ENCODE measurements around the gene KRT82.
A peak's percentile ranks its signal among the peaks of the same experiment; 100 is the strongest.

KRT82 gene

DNA sequence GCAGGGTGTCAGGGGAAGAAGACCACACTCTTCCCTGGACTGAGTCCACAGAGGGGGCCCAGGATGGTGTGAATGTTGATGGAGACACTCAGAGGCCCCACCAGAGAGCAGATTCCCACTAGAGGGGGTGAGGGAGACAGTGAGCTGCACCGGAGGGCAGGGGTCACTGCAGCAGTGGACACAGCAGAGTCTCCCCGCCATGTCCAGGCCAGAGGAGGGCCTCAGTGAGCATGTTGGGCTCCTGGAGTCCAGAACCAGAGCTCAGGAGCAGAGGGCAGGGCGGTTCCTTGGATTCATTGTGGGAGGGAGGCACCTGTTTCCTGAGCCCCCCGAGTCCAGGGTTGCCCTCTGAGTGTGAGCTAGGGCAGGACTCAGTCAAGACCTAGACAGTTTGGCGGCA is 1.8 kb upstream of the KRT82 start:
- no peak for DNase-seq

DNA sequence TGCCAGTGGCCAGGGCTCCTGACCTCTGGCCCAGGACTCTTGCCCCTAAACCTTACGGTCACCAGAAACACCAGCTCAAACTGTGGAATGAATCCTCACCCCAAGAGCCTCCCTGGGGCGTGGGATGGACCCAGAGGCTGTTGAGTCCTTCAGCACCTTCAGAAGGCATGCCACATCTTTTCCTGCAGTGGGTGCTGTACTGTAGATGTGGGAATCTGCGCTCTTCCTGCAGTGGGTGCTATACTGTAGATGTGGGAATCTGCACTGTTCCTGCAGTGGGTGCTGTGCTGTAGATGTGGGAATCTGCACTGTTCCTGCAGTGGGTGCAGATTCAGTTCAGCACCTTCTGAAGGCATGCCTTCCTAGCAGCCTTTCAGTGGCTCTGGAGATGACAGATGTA is 1.2 kb downstream of the KRT82 start:
- no peak for DNase-seq

DNA sequence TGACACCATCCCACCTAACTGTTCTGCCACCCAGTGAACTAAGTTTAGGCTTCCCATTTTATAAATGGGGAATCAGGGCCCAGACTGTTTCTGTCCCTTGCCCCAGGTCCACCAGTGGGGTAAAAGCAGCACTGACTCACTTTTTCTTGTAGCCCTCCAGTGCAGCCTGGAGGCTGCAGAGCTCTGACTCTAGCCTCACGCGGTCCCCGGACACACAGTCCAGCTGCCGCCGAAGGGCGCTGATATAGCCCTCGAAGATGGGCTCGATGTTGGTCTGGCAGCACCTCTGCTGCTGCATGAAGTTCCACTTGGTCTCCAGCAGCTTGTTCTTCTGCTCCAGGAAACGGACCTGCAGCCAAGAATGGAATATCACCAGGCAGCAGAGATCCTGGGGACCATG is 2.6 kb downstream of the KRT82 start:
- DNase-seq: no peak

DNA sequence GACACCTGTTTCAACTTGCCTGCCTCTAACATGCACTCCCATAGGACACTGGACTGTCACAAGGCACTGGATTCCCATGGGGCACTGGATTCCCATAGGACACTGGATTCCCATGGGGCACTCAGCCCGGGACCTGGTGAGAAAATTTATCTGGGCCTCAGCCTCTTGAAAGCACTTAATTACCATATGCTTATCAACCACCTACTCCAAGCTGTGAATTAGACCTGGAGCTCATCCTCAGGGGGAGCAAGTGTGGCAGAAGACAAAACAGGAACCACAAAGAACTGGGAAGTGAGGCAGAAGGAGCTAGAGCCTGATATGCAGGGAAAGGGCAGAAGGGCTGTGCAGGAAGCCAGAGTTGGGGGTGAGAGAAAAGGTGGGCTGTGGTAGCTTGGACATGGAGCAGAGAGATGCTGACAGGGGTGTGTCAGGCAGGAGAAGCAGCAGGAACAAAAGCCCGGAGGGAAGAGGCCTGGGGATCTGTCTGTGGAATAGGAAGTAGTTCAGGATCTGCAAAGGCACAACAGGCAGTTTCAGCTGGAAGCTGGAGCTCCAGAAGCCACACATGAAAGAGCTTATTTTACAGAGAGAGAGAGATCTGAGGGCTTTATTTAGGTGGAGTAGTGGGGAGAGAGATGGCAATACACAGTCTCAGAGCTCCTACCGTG is 3.1 kb downstream of the KRT82 start:
- no peak for DNase-seq

DNA sequence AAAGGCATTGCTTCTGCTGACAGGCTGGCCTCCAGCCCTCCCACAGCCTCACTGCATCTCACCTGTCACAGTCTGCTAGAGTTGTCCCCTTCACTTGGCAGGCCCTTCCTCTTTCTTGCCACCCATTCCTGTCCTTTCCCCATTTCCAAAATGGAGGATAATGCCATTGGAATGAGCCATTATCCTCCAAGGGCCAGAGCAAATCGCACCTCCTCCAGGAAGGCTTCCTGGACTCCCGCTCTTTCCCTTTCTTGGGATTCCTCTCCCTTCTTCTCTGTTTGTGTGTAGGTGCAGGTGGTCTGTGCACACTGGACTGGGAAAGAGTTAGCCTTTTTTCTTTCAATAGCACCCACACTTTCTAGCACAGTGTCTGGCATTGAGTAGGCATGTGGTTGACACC is 3.8 kb downstream of the KRT82 start:
- DNase-seq: no peak

DNA sequence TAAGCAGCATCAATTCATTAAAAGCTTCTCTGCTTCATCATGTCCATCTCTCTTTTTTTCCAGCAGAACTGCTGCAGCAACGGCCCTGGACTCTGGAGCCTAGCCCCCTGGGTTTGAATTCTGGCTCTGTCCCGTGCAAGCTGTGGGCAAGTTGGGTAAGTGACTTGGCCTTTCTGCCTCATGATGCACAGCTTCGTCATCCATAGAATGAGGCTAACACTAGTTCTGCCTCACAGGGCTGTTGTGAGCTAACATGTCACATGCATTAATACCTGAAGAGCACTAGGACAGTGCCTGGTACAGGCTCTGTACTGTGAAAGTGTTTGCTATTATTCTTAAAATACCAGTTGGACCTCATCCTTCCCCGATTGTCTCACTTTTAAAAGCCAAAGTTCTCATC is 4.2 kb downstream of the KRT82 start:
- DNase-seq: no peak

DNA sequence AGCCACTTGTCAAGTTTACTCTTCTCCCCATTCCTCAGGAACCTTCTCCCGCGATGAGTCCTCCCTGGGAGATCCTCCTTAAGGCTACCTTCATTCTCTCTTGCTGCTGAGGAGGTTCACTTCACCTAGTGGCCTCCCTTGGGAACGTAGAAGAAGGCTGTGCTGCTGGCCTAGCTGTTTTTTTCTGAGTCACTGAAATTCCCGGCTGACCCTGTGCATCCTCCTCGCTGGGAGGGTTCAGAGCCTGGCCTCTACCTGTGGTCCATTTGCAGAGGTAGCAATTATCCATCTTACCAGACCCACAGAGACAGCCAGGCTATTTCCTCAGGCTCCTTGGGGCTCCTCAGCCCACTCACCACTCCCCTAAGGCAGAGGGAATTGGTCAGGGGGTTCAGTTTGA is 4.6 kb downstream of the KRT82 start:
- DNase-seq: no peak

DNA sequence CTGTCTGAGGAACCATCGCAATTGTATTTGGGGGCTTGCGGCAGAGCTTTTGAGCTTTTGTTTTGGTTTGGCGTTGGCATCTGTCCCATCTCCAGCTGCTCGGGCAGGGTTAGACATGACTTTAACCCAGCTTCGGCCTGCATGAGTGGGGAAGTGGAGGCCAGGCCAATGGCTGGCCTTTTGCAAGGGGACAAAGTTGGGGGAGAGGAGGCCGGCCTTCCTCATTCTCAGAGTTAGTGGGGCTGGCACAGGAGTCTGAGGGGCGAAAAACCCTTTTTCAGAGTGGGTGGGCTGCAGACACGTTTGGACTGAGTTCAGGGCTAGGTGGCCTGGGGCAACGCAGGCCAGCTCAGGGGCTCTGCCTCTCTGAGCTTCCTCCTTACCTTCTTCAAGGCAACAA is 5.2 kb downstream of the KRT82 start:
- DNase-seq: no peak

DNA sequence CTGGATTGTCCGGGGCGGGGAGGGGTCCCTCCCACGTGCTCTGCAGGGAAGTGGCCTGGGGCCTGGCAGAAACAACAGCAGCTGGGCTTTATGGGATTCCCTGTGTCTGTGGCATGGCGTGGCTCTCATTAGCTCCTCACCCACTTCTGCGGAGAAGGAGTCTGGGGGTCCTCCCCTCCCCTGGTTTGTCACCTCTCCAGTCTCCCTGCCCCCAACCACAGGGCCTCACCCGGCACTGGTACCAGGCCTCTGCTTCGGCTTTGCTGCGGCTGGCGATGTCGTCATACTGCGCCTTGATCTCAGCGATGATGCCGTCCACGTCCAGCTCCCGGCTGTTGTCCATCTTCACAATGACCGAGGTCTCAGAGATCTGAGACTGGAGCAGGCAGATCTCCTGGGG is 6.4 kb downstream of the KRT82 start:
- DNase-seq: no peak

DNA sequence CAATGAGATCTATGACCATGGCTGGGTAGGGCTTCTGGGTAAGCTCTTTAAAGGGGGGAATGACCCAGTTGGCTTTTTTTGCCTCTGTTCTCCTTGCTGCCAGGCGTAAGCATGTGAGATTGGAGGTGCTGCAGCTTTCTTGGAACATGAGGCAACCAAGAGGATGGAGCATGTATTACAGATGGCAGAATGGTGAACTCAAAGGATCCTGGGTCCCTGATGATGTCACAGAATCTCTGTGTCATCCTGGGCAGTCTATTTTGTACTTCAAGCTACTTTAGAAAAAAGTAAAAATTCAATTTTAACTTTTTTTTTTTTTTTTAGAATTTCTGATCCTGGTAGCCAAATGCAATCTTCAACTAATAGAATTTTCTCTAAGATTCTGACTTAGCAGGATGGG is 8.0 kb downstream of the KRT82 start:
- no peak for DNase-seq

DNA sequence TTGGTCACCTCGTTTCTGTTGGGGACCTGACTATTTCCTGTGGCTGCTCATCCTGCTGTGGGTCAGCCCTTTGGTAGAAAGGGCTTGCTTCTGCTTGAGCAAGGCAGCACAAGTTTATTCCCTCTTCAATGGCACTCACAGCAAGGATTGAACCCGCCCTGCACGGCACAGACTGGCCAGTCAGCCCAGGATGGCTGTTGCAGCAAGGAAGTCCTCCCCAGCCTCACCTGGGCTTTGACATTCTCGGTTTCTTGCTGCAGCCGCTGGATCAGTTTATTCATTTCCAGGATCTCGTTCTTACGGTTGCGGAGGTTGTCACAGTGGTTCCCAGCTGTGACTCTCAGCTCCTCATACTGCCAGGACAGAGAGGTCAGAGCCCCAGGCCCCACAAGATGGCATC is 9.5 kb downstream of the KRT82 start:
- no peak for DNase-seq

DNA sequence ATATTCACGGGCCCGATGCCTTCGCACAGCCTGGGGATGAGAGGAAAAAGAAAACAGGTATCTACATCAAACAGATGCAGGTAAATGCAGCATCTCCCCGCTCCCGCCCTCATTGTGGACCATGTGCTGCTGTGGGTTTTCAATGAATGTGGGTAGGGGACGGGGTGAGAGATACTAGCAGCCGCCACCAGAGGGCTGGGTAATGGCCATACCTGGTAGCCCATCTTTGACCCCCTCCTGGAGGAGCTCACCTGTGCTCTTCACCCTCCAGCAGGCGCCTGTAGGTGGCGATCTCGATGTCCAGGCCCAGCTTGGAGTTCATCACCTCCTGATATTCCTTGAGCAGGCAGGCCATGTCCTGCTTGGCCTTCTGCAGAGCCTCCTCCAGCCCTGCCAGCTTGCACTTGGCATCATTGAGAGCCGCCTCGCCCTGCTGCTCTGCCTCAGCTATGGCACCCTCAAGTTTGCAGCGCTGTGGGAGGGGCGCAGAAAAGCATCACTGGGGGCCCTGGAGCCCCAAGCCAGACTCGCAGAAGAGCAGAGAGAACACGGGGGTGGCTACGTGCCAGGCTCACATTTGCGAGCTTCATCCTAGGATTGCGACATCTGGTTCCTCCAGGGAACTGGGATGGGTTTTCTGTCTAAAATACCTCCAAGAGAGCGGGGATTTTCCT is 10.2 kb downstream of the KRT82 start:
- no peak for DNase-seq

DNA sequence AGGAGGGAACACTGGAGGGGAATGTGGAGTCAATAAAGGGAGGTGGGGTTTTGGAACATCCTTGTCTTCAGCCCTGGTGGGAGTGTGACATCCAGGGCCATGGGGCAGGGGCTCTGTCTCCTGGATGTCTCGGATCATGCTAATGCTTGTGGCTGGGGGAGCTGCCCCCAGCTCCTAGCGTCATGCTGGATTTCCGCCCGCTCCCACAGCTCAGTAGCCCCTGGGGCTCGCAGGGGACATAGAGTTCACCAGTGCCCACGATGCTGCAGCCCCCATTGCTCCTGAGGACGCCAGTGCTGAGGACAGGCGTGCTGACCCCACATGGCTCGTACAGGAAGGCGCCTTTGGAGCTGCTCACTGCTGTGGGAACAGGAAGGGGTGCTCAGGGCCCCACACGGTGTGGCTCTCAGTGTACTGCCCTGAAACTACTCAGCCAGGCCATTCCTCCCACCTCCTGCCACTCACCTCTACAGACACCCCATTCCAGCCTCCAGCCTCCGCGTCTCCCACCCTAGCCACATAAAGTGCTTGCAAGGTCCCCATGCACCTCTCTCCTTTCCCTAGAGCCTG is 11.2 kb downstream of the KRT82 start:
- DNase-seq: no peak

DNA sequence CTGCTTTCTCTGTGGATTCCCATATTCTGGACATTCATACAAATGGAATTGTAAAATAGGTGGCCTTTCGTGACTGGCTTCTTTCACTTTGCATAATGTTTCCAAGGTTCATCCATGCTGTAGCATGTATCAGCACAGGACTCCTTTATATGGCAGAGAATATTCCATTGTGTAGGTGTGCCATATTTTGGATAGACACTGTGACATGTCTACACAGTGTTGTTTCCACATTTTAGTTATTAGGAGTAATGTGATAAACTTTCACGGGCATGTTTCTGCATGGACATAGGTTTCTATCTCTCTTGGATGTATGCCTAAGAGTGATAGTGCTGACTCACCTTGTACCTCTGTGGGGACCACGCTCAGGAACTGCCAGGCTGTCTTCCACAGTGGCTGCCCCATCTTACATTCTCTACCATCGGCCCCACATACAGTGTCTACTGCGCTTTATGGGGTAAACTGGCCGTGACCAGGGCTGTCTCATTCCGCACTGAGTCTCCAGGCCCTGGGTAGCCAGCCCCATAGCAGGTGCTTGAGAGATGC is 13.6 kb downstream of the KRT82 start:
- no peak for DNase-seq

DNA sequence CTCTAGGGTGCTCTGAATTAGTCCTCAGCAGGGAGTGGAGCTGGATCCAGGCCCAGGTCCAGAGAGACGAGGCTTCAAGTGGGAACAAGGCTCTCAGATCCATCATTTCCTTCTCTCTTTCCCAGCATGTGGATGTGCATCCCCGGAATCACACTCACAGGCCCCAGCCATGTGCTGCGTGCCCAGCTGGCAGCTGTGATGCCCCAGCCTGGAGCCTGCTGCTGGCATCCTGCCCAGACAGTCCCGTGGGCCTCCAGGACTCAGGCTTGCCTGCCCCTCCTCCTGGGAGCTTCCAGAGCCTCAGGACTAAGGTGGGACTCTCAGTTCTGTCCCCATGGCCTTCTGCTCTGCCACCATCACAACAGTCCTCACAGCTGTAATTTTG is 14.5 kb downstream of the KRT82 start:
- no peak for DNase-seq

DNA sequence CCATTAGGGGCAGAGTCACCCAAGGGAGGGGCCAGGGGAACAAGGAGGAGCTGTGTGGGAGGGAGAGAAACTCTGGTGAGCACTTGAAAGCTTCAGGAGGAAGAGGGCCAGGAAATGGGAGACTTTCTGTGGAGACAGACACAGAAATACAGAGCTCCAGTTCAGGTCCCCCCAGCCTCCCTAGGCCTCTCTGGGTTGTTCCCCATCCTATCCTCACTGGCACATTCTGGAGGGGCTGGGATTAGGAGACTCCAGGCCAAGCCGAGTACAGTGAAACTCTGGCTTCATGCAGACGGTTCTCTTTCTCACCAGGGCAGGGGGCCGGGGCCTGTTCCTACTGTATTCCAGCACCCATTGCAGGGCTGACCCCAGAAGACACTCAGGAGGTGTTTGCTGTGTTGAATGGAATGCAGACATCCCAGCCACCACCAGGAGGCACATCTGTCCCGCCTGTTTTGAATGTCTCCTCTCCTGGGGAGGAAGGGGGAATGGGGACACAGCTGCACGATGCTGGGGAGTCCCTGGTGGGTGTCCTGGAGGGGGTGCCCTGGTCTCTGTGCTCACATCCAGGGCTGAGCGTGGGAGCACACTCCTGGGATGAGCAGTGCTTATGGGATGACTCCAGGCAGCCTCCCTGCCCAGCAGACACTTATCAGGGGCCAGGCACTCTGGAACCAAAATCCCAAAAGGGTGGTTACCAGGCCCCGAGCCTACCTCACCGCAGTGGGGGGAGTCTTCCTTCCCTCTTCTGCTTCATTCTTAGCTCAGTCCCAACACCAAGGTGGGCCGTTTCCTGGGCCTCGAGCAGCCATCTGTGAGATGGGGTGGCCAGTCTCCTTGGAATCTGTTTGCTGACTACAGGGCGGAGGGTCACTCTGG is 15.2 kb downstream of the KRT82 start:
- no peak for DNase-seq

DNA sequence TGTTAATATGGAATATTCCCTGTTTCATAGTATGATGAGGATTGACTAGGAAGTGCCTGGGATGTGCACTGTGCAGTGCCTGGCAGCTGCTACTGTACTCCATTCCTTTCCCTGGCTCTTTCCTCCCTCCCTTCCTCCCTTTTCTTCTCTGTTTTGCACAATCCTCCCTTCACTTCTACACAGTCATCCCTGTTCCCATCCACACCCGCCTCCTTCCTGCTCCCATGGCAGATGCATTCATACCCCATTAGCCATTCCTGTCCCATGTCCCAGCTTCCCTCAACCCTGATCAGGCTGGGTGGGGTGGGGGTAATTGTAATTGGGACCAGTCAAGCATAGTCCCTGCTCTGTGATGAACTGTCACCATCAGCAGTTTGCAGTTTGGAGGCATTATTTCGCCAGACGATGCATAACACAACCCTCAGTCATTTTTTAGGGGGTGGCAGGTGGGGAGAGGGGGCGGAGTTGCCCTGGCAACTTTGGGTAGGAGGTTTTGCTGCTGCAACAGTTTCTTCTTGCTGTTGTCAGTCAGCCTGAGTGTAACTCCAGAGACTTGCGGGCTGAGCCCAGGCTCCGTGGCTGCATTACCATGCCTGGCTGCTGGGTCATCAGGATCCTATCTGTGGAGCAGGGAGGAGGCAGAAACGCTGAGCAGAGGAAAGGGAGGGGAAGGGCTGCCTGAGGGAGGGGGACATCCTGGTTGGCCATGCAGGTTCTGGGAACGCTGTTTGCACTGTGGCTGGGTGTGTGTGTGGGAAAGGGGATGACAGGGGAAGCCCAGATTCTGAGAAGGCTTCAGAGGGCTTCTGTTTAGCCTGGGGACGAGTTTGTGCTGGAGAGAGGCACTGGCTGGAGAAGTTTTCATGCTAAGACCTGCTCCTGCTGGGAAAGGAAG is 16.6 kb downstream of the KRT82 start:
- DNase-seq: peak; percentile 31

DNA sequence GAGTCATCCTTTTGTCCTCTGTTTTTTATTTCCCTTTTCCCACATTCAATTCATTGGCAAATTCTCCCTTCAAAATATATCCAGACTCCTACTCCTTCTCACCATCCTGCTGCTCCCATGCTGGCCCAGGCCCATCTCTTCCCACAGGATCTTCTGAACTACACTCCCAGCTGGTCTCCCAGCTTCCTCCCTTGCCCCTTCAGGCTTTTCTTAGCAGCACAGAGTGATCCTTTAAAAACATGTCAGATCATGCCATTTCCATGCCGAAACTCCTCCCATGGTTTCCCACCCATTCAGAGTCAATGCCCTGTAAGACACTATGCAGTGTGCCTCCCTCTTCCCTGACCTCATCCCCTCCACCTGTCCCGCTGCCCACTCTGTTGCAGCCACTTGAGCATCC is 18.3 kb downstream of the KRT82 start:
- DNase-seq: no peak

DNA sequence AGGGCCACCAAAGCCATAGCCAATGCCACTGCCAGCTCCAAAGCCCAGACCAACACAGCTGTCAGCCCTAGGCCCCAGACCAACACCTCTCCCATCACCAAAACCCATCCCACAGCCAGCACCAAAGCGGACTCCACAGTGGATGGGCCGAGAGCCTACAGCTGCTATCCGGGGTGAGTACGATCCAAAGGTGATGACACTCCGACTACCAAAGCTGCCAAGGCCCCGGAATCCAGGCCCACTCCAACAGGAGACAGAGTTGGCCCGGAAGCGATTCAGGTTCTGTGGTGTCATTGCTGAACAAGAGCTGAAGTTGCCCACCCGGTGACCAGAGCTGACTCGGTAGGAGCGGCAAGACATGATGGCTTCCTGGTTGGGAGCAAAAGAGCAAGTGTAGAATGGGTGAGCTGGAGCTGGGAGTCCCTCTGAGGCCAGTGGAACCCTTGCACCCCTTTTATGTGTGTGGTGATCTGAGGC is 20.9 kb downstream of the KRT82 start, which contains the start of gene KRT84:
Gene KRT84, minus strand, starts transcription at position 427 of the 477 bp plus-strand sequence. Its CDS starts 67 bp downstream, at position 360.
- no peak for DNase-seq

DNA sequence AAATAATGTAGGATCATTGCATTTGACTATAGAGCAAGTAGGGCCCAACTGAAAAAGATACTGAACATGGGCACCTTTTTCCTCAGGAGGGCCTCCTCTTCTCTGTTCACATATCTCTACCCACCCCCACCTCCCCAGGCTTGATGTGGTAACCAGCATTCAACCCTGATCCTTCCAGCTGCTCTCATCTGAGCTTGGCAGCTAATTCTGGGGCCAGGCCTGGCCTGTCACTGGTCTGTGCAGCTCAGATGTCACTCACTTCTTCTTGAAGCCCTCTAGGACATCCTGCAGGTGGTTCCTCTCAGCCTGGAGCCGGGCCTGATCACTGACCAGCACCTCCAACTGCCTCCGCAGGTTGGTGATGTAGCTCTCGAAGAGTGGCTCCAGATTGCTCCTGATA is 22.8 kb downstream of the KRT82 start:
- no peak for DNase-seq

DNA sequence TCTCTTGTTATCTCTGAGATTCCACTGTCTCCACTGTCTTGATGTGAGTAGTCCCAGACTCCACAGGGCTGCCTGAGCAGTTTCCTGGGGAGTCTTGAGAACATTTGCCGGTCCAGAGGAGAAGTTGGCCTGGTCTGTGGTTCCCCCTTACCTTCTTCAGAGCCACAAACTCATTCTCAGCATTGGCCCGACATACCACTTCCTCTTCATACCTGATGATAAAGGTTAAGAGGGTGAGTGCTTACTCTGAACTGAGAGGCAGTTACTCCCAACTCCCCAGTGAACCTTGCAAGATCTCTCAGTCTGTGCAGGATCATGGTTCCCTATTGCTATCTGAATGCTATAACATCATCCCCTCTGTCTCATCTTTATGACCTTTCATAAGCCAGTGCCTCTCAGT is 23.3 kb downstream of the KRT82 start:
- no peak for DNase-seq

DNA sequence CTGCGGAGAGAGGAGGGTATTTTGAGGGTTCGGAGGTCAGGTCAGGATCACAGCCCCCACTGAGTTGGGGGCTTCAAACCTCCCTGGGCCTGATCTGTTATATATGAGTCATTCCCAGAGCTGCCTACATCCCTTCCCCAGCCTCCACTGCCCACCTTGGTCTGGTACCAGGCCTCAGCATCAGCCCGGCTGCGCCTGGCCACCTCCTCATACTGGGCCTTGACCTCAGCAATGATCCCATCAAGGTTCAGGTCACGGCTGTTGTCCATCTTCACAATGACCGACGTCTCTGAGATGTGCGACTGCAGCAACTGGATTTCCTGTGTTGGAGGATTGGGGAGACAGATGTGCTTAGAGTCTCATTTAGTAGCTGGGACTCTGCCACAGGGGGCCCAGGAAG is 24.9 kb downstream of the KRT82 start:
- DNase-seq: no peak

All from retina (tissue), 1 donor.